GM23338 (cell line): ENCODE measurements around the gene SPINT1. TPM values are rescaled to one million over a fixed set of nuclear protein-coding genes. Genes with fewer than 3 reads are reported as not detected.

Source experiments
- ATAC-seq: fragments of 200-7000 bp; cut with Tn5 transposase; 3 replicates; pipeline ENCODE4 v1.9.1; 2020
- DNase-seq: peaks from one replicate; pipeline ENCODE4 v3.0.0-alpha.2; 2015; ENCODE audit warnings: low spot score
- H2AFZ ChIP-seq: fragments of 200-600 bp; sonication (generic); 2 replicates; pipeline ENCODE4 v1.8.0; 2016; ENCODE audit warnings: antibody characterized with exemption, mild to moderate bottlenecking, moderate library complexity
- H3F3A ChIP-seq: fragments of 200-600 bp; sonication (generic); replicated peaks from 2 replicates; pipeline ENCODE4 v1.8.0; 2017; ENCODE audit warnings: antibody characterized with exemption, mixed run types, low read depth
- H3K27ac ChIP-seq: fragments of 200-600 bp; sonication (generic); 2 replicates; pipeline ENCODE4 v1.6.1; 2016; ENCODE audit warnings: low read depth
- H3K27me3 ChIP-seq: fragments of 200-600 bp; sonication (generic); 2 replicates; pipeline ENCODE4 v1.8.0; 2016; ENCODE audit warnings: mild to moderate bottlenecking, mixed run types, moderate library complexity; ENCODE audit not compliant: insufficient read depth
- H3K36me3 ChIP-seq: fragments of 200-600 bp; sonication (generic); 2 replicates; pipeline ENCODE4 v1.8.0; 2016; ENCODE audit warnings: mild to moderate bottlenecking; ENCODE audit not compliant: insufficient read depth
- H3K4me1 ChIP-seq: fragments of 200-600 bp; sonication (generic); 2 replicates; pipeline ENCODE4 v1.8.0; 2016; ENCODE audit warnings: mild to moderate bottlenecking, moderate library complexity; ENCODE audit not compliant: insufficient read depth
- H3K4me2 ChIP-seq: fragments of 200-600 bp; sonication (generic); 2 replicates; pipeline ENCODE4 v1.7.1; 2017; ENCODE audit warnings: mixed run types
- H3K4me3 ChIP-seq: fragments of 200-600 bp; sonication (generic); 2 replicates; pipeline ENCODE4 v1.6.1; 2016; ENCODE audit warnings: mixed run types
- H3K79me2 ChIP-seq: fragments of 200-600 bp; sonication (generic); replicated peaks from 2 replicates; pipeline ENCODE4 v1.8.0; 2017; ENCODE audit warnings: mild to moderate bottlenecking; ENCODE audit not compliant: insufficient read depth
- H3K9me2 ChIP-seq: fragments of 200-600 bp; sonication (generic); 2 replicates; pipeline ENCODE4 v1.8.0; 2017; ENCODE audit not compliant: insufficient read depth
- H4K20me1 ChIP-seq: fragments of 200-600 bp; sonication (generic); replicated peaks from 2 replicates; pipeline ENCODE4 v1.8.0; 2017; ENCODE audit warnings: mild to moderate bottlenecking; ENCODE audit not compliant: insufficient read depth
- H3K27ac Mint-ChIP-seq: 2 replicates; pipeline ENCODE4 v1.8.0; 2020; ENCODE audit warnings: inconsistent platforms, mild to moderate bottlenecking, moderate library complexity, mixed read lengths
- H3K27me3 Mint-ChIP-seq: 3 replicates; pipeline ENCODE4 v1.8.0; 2022; ENCODE audit warnings: low read depth, mild to moderate bottlenecking, moderate library complexity, mixed read lengths, inconsistent platforms; ENCODE audit not compliant: insufficient read depth, poor library complexity
- H3K36me3 Mint-ChIP-seq: 3 replicates; pipeline ENCODE4 v1.8.0; 2021; ENCODE audit warnings: low read depth, mild to moderate bottlenecking, inconsistent platforms, moderate library complexity, mixed read lengths
- H3K4me1 Mint-ChIP-seq: 3 replicates; pipeline ENCODE4 v1.8.0; 2020; ENCODE audit warnings: mild to moderate bottlenecking, inconsistent platforms, mixed read lengths
- H3K4me3 Mint-ChIP-seq: 3 replicates; pipeline ENCODE4 v1.8.0; 2021; ENCODE audit warnings: moderate library complexity, mild to moderate bottlenecking, inconsistent platforms, mixed read lengths
- H3K9me3 Mint-ChIP-seq: 3 replicates; pipeline ENCODE4 v1.8.0; 2020; ENCODE audit warnings: moderate library complexity, mild to moderate bottlenecking, inconsistent platforms, mixed read lengths
- CREB1 ChIP-seq: fragments of 250-450 bp; sonication (Bioruptor Pico); IDR thresholded peaks from 2 replicates; pipeline ENCODE4 v1.5.0; 2020; ENCODE audit warnings: low read depth, mild to moderate bottlenecking, moderate library complexity
- EZH2 ChIP-seq: fragments of 200-600 bp; sonication (generic); IDR thresholded peaks from one replicate; pipeline ENCODE4 v1.8.0; 2017; ENCODE audit warnings: antibody characterized with exemption, mild to moderate bottlenecking, low read depth; ENCODE audit not compliant: unreplicated experiment
- EZH2phosphoT487 ChIP-seq: fragments of 200-600 bp; sonication (generic); IDR thresholded peaks from one replicate; pipeline ENCODE4 v1.8.1; 2018; ENCODE audit warnings: antibody characterized with exemption; ENCODE audit not compliant: unreplicated experiment
- JUNB ChIP-seq: IDR thresholded peaks from one replicate; pipeline ENCODE4 v1.6.1; 2016; ENCODE audit warnings: antibody characterized with exemption; ENCODE audit not compliant: unreplicated experiment
- POLR2AphosphoS5 ChIP-seq: IDR thresholded peaks from 2 replicates; pipeline ENCODE4 v1.6.1; 2016; ENCODE audit warnings: antibody characterized with exemption, low read depth
- REST ChIP-seq: IDR thresholded peaks from one replicate; pipeline ENCODE4 v1.6.1; 2018; ENCODE audit warnings: antibody characterized with exemption; ENCODE audit not compliant: unreplicated experiment
- STAT1 ChIP-seq: IDR thresholded peaks from one replicate; pipeline ENCODE4 v1.6.1; 2016; ENCODE audit warnings: antibody characterized with exemption; ENCODE audit not compliant: unreplicated experiment
- ZNF114 ChIP-seq: fragments of 250-450 bp; sonication (Bioruptor Pico); IDR thresholded peaks from 2 replicates; pipeline ENCODE4 v1.5.0; 2020; ENCODE audit warnings: mild to moderate bottlenecking, moderate library complexity
- polyA plus RNA-seq: library from polyadenylated mRNA; unstranded; fragments of >200 nt; fragmentation: Nextera tagmentation; extraction: Ambion mirVana; gene quantifications from 2 replicates; pipeline ENCODE4 v1.2.1, GENCODE V29; 2016
- total RNA-seq: library from RNA; depleted of rRNA; stranded (reverse); fragments of >200 nt; shearing (Covaris generic); gene quantifications from 2 replicates; pipeline ENCODE4 v1.2.3, GENCODE V29; 2014

Gene SPINT1
- total and polyA plus RNA-seq, 2 experiments from 2014 or later: 41.3 to 253 TPM

- TF ChIP-seq REST: no peak
- TF ChIP-seq CREB1: no peak
- TF ChIP-seq EZH2: no peak
Observed at GRCh38 chr15:40819048-40819447, 24.8 kb upstream of the SPINT1 start (continued).

GRCh38 chr15:40821195-40821594, 22.7 kb upstream of the SPINT1 start:
- Histone ChIP-seq H3K79me2 (no peaks in the 10 kb centered on the region), H3K4me1 (no peaks in the 10 kb centered on the region), H3K36me3 (no peaks in the 10 kb centered on the region), H3K4me2 (no peak overlapping the region), H3K4me3 (no peak overlapping the region), H3F3A (no peaks in the 10 kb centered on the region), H2AFZ (0 out of 2 replicates have a peak overlapping the region, but pooled peaks have one; percentile 43), H3K27me3 (no peaks in the 10 kb centered on the region), H3K27ac (no peak overlapping the region), H4K20me1 (no peaks in the 10 kb centered on the region), H3K9me2 (no peaks in the 10 kb centered on the region)
- Mint-ChIP-seq H3K27ac (no peak overlapping the region), H3K4me1 (no peaks in the 10 kb centered on the region), H3K4me3 (no peak overlapping the region), H3K9me3 (no peaks in the 10 kb centered on the region), H3K36me3 (no peaks in the 10 kb centered on the region), H3K27me3 (peaks cover 7% of the 10 kb centered on the region)
- DNase-seq (no peak), ATAC-seq (no peak)
- no peak for TF ChIP-seq EZH2phosphoT487
- TF ChIP-seq REST: no peak

- Histone ChIP-seq H4K20me1 (no peaks in the 10 kb centered on the region), H3K79me2 (no peaks in the 10 kb centered on the region), H3K27ac (no peak overlapping the region), H3F3A (no peaks in the 10 kb centered on the region), H3K9me2 (no peaks in the 10 kb centered on the region), H3K4me2 (no peak overlapping the region), H2AFZ (no peak overlapping the region), H3K36me3 (no peaks in the 10 kb centered on the region), H3K4me1 (no peaks in the 10 kb centered on the region), H3K27me3 (no peaks in the 10 kb centered on the region), H3K4me3 (no peak overlapping the region)
- Mint-ChIP-seq H3K4me1 (no peaks in the 10 kb centered on the region), H3K4me3 (no peak overlapping the region), H3K36me3 (no peaks in the 10 kb centered on the region), H3K9me3 (no peaks in the 10 kb centered on the region), H3K27me3 (peaks cover 7% of the 10 kb centered on the region), H3K27ac (no peak overlapping the region)
- DNase-seq (no peak), ATAC-seq (no peak)
- no peak for TF ChIP-seq POLR2AphosphoS5
- no peak for TF ChIP-seq REST
- no peak for TF ChIP-seq ZNF114 (CRISPR knock-in tag)
- TF ChIP-seq JUNB: no peak
- TF ChIP-seq STAT1: no peak
- TF ChIP-seq EZH2: no peak
Observed at GRCh38 chr15:40823572-40824343, 20.1 kb upstream of the SPINT1 start.
